NCI-H345 treated with DMSO at 0.1 percent for 48 hours (cell line): ENCODE results near the gene CAPN11.
"Not testable (repeated sequence)": the region's sequence is repeated elsewhere in the genome, so short reads cannot be mapped to it uniquely, and the experiment has no call there.

Source experiments
- DNase-seq: peaks from one replicate; lab custom pipeline; 2025; ENCODE audit not compliant: unreplicated experiment; lab: John Stamatoyannopoulos, UW

The CAPN11 gene

DNA sequence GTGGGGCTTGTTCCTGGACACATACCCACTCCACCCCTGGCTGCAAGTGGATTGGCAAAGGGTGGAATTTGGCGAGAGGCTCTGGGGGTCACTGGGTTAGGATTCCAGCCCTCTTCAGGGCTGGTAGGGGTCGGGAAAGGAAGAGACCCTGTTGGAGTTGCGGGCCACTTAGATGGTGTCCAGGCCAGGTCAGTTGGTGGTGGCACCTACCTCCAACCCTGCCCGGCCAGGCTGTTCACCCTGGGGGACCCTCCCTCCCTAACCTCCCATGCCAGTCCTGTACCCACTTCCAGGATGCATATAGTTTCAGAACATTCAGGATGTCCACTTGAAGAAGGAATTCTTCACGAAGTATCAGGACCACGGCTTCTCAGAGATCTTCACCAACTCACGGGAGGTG, 21.0 kb downstream of the CAPN11 start:
- DNase-seq: no peak

DNA sequence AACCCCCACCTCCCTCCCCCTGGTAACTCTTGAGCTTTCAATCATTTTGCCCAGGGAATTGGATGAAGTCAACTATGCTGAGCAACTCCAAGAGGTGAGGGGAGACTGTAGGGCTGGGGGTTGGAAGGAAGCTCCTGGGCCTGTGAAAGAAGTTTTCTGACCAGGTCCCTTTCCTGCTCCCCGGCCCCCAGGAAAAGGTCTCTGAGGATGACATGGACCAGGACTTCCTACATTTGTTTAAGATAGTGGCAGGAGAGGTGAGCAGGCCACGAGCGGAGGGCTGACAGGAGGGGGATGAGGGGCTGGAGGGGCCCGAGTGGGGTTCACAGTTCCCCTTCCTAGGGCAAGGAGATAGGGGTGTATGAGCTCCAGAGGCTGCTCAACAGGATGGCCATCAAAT, 21.8 kb downstream of the CAPN11 start:
- no peak for DNase-seq

GRCh38 chr6:44180886-44181285, 22.3 kb downstream of the CAPN11 start:
- DNase-seq: no peak

- DNase-seq: not testable (repeated sequence)
Measured at GRCh38 chr6:44181784-44182183, 23.2 kb downstream of the CAPN11 start.

DNA sequence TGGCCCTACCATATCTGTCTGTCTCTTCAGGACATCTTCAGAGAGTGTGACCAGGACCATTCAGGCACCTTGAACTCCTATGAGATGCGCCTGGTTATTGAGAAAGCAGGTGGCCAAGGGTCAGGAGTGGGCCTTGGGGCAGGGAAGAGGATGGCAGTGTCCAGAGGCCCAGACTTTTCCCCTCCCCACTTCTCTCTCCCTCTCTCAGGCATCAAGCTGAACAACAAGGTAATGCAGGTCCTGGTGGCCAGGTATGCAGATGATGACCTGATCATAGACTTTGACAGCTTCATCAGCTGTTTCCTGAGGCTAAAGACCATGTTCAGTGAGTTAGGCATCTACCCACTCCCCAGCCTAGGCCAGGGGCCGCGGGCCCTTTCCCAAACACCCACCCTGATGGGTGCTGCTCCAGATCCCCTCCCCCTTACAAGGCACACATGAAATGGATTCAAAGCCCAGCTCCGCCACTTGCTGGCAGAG, 24.3 kb downstream of the CAPN11 start:
- DNase-seq: no peak

GRCh38 chr6:44183783-44184182, 25.2 kb downstream of the CAPN11 start:
- DNase-seq: no peak

GRCh38 chr6:44185356-44185755, 26.7 kb downstream of the CAPN11 start:
- not testable (repeated sequence) for DNase-seq

- no peak for DNase-seq
Measured at GRCh38 chr6:44185953-44186634, 27.5 kb downstream of the CAPN11 start.

DNA sequence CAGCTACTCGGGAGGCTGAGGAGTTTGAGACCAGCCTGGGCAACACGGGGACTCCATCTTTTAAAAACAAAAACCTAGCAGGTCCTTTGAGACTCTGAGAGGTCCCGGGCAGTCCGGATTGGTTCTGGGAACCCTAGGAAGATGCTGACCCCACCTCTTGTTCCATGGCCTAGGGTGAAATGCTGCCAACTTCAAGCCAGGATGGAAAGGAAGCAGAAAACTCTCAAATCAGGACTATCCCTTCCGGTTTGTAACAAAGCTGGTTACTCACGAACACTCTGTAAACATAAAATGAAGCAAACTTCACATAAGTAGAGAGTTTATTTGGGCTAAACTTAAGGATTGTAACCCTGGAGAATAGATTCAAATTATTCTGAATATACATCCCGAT, 28.0 kb downstream of the CAPN11 start:
- no peak for DNase-seq

DNA sequence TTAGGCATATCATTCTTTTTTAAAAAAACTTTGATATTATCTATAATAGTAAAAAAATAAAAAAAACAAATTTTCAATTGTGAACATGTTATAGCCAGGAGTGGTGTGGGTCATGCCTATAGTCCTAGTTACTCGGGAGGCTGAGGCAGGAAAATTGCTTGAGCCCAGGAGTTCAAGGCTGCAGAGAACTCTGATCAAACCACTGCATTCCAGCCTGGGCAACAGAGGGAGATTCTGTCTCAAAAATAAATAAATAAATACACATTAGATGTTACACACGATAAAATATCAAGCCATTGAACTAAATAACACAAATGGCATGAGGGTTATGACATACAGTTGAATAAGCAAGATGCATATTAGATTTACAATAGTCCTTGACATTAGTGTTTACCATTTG, 30.2 kb downstream of the CAPN11 start:
- no peak for DNase-seq

DNA sequence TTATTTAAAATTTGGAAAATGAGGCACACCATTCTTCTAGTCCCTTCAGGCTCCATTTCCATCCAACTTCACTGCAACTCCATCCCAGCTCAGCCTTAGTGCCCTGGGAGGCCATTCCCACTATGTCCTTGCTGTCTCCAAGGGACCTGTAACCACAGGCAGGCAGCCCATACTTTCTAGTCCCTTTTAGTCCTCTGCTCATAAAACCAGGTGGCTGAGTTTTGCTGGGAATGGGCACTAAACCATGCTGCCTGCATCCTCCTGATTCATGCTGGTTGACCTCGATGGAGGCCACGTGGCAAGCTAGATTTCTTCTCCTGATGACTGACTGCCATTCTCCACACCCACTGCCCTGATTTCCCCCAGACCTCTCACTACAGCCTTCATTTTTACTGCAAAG, 30.6 kb downstream of the CAPN11 start:
- no peak for DNase-seq

DNA sequence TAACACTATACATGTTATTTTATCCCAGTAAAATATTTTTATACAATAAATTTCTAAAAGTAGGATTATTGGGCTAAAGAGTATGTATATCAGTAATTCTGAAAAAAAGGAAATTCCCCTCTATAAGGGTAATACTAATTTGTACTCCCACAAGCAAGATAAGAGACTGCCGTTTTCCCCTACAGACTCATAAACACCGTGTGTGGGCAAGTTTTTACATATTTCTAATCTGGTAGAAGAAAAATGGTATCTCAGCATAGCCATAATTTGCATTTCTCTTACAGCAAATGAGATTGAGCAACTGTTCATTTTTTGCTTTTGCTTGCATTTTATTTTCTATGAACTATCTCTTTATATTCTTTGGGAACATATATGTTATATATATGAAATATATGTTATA, 32.1 kb downstream of the CAPN11 start:
- no peak for DNase-seq

- DNase-seq: no peak
Measured at GRCh38 chr6:44192428-44193041, 33.9 kb downstream of the CAPN11 start.

DNA sequence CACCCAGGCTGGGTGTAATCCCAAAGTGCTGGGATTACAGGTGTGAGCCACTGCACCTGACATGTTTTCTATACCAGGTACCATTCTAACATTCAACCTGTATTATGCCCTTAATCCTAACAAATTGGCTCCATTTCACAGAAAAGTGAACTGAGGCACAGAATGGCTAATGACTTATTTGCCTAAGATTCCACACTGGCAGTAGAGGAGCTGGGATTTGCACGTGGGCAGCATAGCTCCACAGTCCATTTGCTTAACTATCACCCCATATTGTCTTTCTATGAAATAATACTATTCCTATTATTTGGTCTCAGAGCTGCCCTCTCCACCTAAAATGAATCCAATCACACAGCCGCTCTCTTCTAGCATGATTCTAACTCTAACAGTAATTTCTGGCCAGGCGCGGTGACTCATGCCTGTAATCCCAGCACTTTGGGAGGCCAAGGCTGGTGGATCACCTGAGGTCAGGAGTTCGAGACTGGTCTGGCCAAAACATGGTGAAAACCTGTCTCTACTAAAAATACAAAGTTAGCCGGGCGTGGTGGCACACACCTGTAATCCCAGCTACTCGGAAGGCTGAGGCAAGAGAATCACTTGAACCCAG, 34.8 kb downstream of the CAPN11 start:
- no peak for DNase-seq

DNA sequence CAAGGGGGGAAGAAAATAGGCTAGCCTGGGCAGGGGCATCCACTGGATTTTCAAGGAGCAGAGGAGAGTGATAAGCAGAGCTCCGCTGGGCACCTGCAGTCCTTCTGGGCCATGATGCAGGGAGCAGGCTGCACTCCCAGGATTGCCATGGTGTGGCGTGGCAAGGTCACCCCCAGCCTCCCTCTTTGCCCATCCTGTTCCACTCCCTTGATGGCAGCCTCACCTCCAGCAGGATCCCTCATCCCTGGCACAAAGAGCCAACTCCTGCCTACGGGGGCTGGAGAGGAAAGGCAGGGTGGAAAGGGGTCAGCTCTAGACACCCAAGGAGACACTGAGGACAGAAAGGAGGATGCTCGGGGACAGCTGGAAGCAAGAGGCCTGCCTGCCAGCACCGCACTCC, 35.7 kb downstream of the CAPN11 start:
- DNase-seq: no peak

GRCh38 chr6:44196351-44196750, 37.7 kb downstream of the CAPN11 start:
- DNase-seq: not testable (repeated sequence)

- no peak for DNase-seq
Measured at GRCh38 chr6:44198684-44199083, 40.1 kb downstream of the CAPN11 start.

GRCh38 chr6:44199883-44200282, 41.3 kb downstream of the CAPN11 start:
- DNase-seq: no peak

- no peak for DNase-seq
Measured at GRCh38 chr6:44201200-44201599, 42.6 kb downstream of the CAPN11 start.

DNA sequence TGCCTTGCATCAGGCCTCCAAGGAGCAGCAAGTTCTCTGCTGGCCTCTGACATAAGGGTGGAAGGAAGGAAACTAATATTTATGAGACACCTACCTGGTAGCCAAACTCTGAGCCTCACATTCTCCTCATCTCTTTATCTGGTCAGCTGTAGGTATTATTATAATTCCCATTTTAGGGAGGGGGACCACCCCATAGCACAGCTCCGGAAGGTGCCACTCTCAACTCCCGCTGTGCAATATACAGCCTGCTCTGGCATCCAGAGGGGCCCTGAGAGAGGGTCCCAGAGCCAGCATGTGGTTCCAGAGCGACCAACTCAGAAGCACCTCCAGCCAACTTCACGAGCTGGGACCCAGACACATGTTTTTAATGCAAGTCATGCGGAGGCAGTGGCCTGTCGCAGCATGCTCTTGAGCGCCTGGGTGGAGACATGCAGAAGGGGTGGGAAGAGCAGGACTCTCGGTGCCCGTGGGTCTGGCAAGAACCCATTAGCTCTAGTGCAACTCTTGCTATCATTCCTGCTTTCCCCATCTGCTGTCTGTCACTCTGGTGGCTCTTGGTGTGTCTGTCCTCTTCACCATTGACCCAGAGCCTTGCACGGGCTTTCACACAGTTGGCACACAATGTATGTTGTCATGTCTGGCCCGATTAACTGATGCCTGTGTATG, 43.2 kb downstream of the CAPN11 start:
- DNase-seq: no peak

DNA sequence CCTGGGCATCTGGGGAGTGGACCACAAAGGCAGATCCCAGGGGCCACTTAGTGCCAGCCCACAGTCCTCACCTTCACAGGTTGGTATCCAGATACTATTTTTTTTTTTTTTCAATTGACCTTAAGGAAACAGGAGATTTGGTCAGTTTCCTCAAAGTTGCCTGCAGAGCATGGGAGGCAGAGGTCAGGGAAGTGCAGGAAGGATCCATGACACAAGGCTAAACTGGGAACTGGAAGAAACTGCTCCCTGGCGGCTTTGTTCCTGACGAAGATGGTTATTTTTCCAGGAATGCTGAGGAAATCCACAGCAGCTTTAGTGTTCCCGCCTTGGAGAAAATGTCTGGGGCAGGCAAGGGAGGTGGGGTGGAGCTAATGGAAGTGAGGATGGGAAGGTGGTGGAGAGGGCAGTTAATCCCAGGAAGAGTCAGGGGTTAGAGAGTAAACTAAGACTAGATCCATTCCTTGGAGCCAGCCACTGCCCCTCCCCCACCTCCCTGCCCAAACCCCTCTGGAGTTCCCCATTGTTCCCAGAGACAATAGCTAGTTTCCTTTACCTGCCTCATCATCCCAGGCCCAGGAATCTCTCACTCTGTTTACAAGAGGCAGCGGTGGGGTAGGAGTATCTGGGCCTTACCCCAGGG, 43.8 kb downstream of the CAPN11 start:
- DNase-seq: no peak
